ENCODE measurements around the gene ADGRV1. TPM values are rescaled to one million over a fixed set of nuclear protein-coding genes. Genes with fewer than 3 reads are reported as not detected.

ADGRV1 gene
- total RNA-seq, 2 donors from 2014 or later = 0.45 to 0.74 TPM

DNA sequence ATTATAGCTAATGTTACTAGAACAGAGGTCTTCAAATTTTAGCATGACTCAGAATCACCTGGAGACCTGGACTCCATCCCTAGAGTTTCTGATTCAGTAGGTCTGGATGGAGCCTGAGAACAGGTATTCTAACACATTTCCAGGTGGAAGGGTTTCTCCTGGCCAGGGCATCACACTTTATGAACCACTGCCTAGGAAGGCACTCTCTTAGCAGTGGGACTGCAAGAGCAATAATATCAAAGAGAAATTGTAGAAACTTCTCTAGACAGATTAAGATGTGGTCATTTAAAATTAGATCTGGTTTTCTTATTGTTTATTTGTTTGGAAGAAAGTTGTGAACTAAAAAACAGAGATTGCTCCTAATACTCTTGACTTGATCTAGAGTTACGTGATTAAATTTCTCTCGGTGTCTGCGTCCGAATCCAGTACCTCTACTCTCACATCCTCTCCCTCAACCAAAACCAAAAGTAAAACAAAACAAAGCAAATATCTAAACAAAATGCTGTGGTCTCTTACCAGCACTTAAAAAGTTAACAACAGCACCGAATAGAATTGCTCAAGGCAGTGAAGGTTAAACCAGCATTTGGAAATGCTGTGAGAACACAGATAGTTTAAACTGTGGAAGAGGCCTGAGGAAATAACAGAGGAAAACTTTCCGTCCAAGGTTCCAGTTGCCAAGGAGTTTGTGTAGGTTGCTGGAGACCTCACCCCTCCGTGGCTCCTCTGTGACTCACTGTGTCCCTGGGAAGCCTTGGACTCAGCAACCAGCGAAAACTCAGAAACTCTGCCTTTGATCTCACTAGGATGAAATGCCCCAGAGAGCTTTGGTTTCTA is 631.1 kb downstream of the ADGRV1 start:
- no peak overlapping the region for H3K27ac Mint-ChIP-seq
- H3K4me3 Mint-ChIP-seq = no peak overlapping the region
- ATAC-seq (replicated peaks) = no peak
- H3K9me3 Mint-ChIP-seq = no peaks in the 10 kb centered on the region
- H3K36me3 Mint-ChIP-seq (ENCODE audit: low read depth) = no peaks in the 10 kb centered on the region
- H3K4me1 Mint-ChIP-seq = peaks cover 4% of the 10 kb centered on the region
- H3K27me3 Mint-ChIP-seq = peaks cover 28% of the 10 kb centered on the region

DNA sequence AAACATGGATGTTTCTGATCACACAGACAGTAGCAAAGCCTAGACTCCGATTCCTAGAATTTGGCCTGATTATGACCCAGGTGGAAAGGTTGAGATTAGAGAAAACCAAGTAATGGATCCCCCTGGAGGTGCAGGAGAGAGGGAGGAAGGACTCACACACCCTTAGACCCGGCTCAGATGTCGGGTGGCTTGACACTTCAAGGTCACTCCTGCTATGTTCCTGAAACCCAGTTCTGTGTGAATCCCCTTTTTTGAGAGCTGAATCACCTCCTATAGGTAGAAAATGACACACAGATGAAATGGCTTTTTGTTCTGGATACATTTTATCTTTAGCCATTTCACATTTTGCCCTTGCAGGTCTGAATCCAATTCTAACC is 631.7 kb downstream of the ADGRV1 start:
- peaks cover 4% of the 10 kb centered on the region for H3K4me1 Mint-ChIP-seq
- H3K9me3 Mint-ChIP-seq = no peaks in the 10 kb centered on the region
- ATAC-seq (replicated peaks) = no peak
- no peaks in the 10 kb centered on the region for H3K36me3 Mint-ChIP-seq (ENCODE audit: low read depth)
- peaks cover 29% of the 10 kb centered on the region for H3K27me3 Mint-ChIP-seq
- H3K27ac Mint-ChIP-seq = no peak overlapping the region
- no peak overlapping the region for H3K4me3 Mint-ChIP-seq

GRCh38 chr5:91194824-91195381 is 636.3 kb downstream of the ADGRV1 start:
- H3K4me1 Mint-ChIP-seq = peaks cover 1% of the 10 kb centered on the region
- H3K36me3 Mint-ChIP-seq (ENCODE audit: low read depth) = no peaks in the 10 kb centered on the region
- H3K27me3 Mint-ChIP-seq = peaks cover 34% of the 10 kb centered on the region
- no peak for ATAC-seq (replicated peaks)
- H3K4me3 Mint-ChIP-seq = no peak overlapping the region
- H3K27ac Mint-ChIP-seq = no peak overlapping the region
- no peaks in the 10 kb centered on the region for H3K9me3 Mint-ChIP-seq

GRCh38 chr5:91200692-91201091 is 642.1 kb downstream of the ADGRV1 start:
- H3K27me3 Mint-ChIP-seq = peaks cover 20% of the 10 kb centered on the region
- no peaks in the 10 kb centered on the region for H3K9me3 Mint-ChIP-seq
- H3K36me3 Mint-ChIP-seq (ENCODE audit: low read depth) = no peaks in the 10 kb centered on the region
- H3K27ac Mint-ChIP-seq = no peak overlapping the region
- ATAC-seq (replicated peaks) = no peak
- no peak overlapping the region for H3K4me3 Mint-ChIP-seq
- no peaks in the 10 kb centered on the region for H3K4me1 Mint-ChIP-seq

GRCh38 chr5:91206103-91206502 is 647.5 kb downstream of the ADGRV1 start:
- no peak for ATAC-seq (replicated peaks)
- Mint-ChIP-seq H3K4me1 (no peaks in the 10 kb centered on the region), H3K27me3 (no peaks in the 10 kb centered on the region), H3K4me3 (no peak overlapping the region), H3K9me3 (no peaks in the 10 kb centered on the region), H3K36me3 (ENCODE audit: low read depth) (no peaks in the 10 kb centered on the region), H3K27ac (no peak overlapping the region)

DNA sequence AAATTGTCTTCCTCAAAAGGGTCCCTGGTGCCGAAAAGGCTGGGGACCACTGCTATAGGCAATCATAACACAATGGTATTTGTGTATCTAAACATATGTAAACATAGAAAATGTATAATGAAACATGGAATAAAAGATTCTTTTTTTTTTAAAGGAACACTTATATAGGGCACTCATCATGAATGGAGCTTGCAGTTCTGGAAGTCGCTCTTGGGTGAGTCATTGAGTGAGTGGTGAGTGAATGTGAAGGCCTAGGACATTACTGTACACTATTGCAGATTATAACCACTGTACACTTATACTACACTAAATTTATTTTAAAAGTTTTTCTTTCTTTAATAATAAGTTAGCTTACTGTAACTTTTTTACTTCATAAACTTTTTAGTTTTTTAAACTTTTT is 648.1 kb downstream of the ADGRV1 start:
- no peaks in the 10 kb centered on the region for H3K36me3 Mint-ChIP-seq (ENCODE audit: low read depth)
- H3K27ac Mint-ChIP-seq = no peak overlapping the region
- no peaks in the 10 kb centered on the region for H3K27me3 Mint-ChIP-seq
- no peak overlapping the region for H3K4me3 Mint-ChIP-seq
- no peaks in the 10 kb centered on the region for H3K9me3 Mint-ChIP-seq
- no peaks in the 10 kb centered on the region for H3K4me1 Mint-ChIP-seq
- no peak for ATAC-seq (replicated peaks)

DNA sequence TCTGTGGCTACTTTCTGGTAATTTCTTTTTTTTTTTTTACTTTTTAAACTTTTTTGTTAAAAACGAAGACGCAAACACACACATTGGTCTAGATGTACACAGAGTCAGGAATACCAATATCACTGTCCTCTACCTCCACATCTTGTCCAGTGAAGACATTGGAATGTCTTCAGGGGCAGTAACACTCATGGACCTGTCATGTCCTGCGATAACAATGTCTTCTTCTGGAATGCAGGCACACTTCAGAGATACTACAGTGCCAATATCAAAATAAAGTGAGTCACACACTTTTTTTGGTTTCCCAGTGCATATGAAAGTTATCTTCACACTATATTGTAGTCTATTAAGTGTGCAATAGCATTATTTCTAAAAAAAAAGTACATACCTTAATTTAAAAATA is 648.7 kb downstream of the ADGRV1 start:
- no peaks in the 10 kb centered on the region for H3K36me3 Mint-ChIP-seq (ENCODE audit: low read depth)
- no peak overlapping the region for H3K4me3 Mint-ChIP-seq
- H3K27ac Mint-ChIP-seq = no peak overlapping the region

DNA sequence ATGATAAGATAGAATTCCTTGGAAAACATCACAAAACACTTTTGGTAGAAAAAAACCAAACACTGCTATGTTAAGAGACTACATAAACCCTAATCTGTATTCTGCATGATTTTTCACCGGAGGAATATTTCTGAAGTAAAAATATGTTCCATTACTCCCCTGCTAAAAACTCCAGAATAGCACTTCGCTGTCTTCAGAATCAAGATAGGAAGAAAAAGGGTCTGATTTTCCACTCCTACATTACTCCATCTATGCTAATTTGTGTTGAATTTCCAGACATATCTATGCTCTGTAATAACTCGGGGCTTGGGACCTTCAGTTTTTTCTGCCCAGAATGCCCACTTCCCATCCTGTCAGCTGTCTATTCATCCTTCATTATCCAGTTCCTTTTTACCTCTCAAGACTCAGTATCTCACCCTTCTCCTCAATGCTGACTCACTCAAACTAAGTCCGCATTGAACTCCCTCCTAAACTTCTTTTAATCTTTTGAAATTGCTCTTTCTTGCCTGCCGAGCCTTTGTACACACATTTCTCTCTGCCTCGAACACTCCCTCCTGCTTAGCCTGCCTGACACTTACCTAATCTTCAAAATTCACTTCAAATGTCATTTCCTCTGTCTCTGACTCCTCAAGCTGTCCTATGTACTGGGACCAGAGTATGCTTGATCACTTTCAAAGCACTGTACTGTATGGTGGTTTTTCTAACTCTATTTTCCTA is 653.6 kb downstream of the ADGRV1 start:
- no peak overlapping the region for H3K4me3 Mint-ChIP-seq
- H3K4me1 Mint-ChIP-seq = no peaks in the 10 kb centered on the region
- no peak overlapping the region for H3K27ac Mint-ChIP-seq
- H3K9me3 Mint-ChIP-seq = no peaks in the 10 kb centered on the region
- H3K36me3 Mint-ChIP-seq (ENCODE audit: low read depth) = no peaks in the 10 kb centered on the region
- peaks cover 7% of the 10 kb centered on the region for H3K27me3 Mint-ChIP-seq
- no peak for ATAC-seq (replicated peaks)

More for the DNA sequence above, 648.7 kb downstream of the ADGRV1 start:
- ATAC-seq (replicated peaks) = no peak
- H3K9me3 Mint-ChIP-seq = no peaks in the 10 kb centered on the region
- no peaks in the 10 kb centered on the region for H3K4me1 Mint-ChIP-seq
- no peaks in the 10 kb centered on the region for H3K27me3 Mint-ChIP-seq

DNA sequence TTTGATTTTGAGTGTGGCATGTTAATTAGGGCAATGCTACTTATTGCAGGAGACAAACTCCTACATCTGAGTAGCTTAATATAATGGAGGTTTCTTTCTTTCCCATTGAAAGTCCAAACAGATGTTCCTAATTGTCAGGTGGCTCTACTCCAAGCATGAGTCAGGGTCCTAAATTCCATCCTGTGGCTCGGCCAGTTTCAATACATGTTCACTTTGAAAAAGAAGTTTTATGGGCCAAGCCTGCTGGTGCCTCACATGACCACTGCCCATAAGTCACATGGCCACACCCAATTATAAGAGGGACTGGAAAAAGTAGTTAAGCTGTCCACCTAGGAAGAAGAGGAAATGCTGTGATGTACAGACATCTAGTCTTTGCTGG is 654.1 kb downstream of the ADGRV1 start:
- no peaks in the 10 kb centered on the region for H3K36me3 Mint-ChIP-seq (ENCODE audit: low read depth)

More for the DNA sequence above, 654.1 kb downstream of the ADGRV1 start:
- Mint-ChIP-seq H3K4me1 (no peaks in the 10 kb centered on the region), H3K27me3 (peaks cover 7% of the 10 kb centered on the region), H3K4me3 (no peak overlapping the region), H3K27ac (no peak overlapping the region), H3K9me3 (no peaks in the 10 kb centered on the region)
- no peak for ATAC-seq (replicated peaks)

Other genes starting within 250 kb of the ADGRV1 start
- gene CETN3, start 149.0 kb upstream of the ADGRV1 start, total RNA-seq = 10 to 100 TPM; 31.3 to 32.5 TPM
- 1 to 10 TPM; 2.4 to 3.5 TPM for gene MBLAC2, start 84.0 kb upstream of the ADGRV1 start, total RNA-seq
- 10 to 100 TPM in 1 of 2 donors, 1 to 10 TPM in 1; 5.3 to 22.9 TPM for gene POLR3G, start 83.9 kb upstream of the ADGRV1 start, total RNA-seq
- gene LYSMD3, start 29.2 kb upstream of the ADGRV1 start, total RNA-seq = 10 to 100 TPM; 17.0 to 23.5 TPM